Peyer's patch (tissue), 4 donors: ENCODE results near the gene KCNB1. TPM values are rescaled to one million over a fixed set of nuclear protein-coding genes. Genes with fewer than 3 reads are reported as not detected.

Experiments
- DNase-seq, 3 donors: peaks; one replicate each; pipeline ENCODE4 v3.0.0-alpha.2; 2017 to 2019
- H3K27ac ChIP-seq, 4 donors: fragments of 200-600 bp; sonication (generic); one replicate each; pipeline ENCODE4 v1.5.1; 2016 to 2019
- H3K27me3 ChIP-seq, 2 donors: fragments of 200-600 bp; sonication (generic); one replicate each; pipeline ENCODE4 v1.5.1; 2019
- H3K36me3 ChIP-seq, 3 donors: fragments of 200-600 bp; sonication (generic); one replicate each; pipeline ENCODE4 v1.5.1; 2016 to 2019
- H3K4me1 ChIP-seq, 4 donors: fragments of 200-600 bp; sonication (generic); one replicate each; pipeline ENCODE4 v1.5.1; 2016 to 2019
- H3K4me3 ChIP-seq, 4 donors: fragments of 200-600 bp; sonication (generic); 1 replicate in 3 of 4; 2 replicates in 1 of 4; pipeline ENCODE4 v1.5.1; 2016 to 2019; ENCODE audit warnings: mild to moderate bottlenecking in 1 of 4
- H3K9me3 ChIP-seq, 4 donors: fragments of 200-600 bp; sonication (generic); one replicate each; pipeline ENCODE4 v1.5.1; 2016 to 2019; ENCODE audit warnings: mild to moderate bottlenecking in 1 of 4
- POLR2A ChIP-seq, 2 donors: fragments of 450-650 bp; IDR thresholded peaks; one replicate each; pipeline ENCODE4 v1.5.1; 2017; ENCODE audit warnings: antibody characterized with exemption in 2 of 2, mild to moderate bottlenecking in 2 of 2, moderate library complexity in 2 of 2
- total RNA-seq, 4 donors: library from RNA; depleted of rRNA; stranded (reverse); fragments of >200 nt; gene quantifications; one replicate each; pipeline ENCODE4 v1.1.0, GENCODE V29; 2016
- TF ChIP-seq, protein P1 (sequence below), 6 experiments: fragments of 450-650 bp in 4 of 6; fragments of 200-600 bp in 2 of 6; sonication (generic) in 1 of 6; IDR thresholded peaks; one replicate each; pipeline ENCODE4 v1.5.1; 2017 to 2019; ENCODE audit warnings: antibody characterized with exemption in 6 of 6, mild to moderate bottlenecking in 3 of 6, moderate library complexity in 1 of 6

Gene KCNB1
- total RNA-seq, 4 donors from 2014 or later, result 0.35 to 0.85 (median 0.61) TPM

DNA sequence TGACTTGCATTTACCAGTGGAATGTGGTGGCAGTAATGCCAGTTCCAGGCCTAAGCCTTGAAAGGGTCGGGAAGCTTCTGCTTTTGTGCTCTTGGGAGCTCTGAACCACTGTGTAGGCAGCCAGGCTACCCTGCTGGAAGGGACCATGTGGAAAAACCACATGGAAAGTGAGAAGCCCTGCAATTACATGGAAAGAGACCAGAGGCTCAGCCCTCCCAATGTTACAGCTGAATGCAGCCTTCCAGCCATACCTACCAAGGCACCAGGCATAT is 14.9 kb upstream of the KCNB1 start:
- Histone ChIP-seq H3K4me3 (no peak overlapping the region), H3K27me3 (no peaks in the 10 kb centered on the region), H3K9me3 (no peaks in the 10 kb centered on the region), H3K4me1 (no peaks in the 10 kb centered on the region), H3K36me3 (no peaks in the 10 kb centered on the region), H3K27ac (no peak overlapping the region)
- DNase-seq, result no peak
- no peak for TF ChIP-seq POLR2A (IDR thresholded peaks at IDR 0.05)
- TF ChIP-seq, protein P1, sequence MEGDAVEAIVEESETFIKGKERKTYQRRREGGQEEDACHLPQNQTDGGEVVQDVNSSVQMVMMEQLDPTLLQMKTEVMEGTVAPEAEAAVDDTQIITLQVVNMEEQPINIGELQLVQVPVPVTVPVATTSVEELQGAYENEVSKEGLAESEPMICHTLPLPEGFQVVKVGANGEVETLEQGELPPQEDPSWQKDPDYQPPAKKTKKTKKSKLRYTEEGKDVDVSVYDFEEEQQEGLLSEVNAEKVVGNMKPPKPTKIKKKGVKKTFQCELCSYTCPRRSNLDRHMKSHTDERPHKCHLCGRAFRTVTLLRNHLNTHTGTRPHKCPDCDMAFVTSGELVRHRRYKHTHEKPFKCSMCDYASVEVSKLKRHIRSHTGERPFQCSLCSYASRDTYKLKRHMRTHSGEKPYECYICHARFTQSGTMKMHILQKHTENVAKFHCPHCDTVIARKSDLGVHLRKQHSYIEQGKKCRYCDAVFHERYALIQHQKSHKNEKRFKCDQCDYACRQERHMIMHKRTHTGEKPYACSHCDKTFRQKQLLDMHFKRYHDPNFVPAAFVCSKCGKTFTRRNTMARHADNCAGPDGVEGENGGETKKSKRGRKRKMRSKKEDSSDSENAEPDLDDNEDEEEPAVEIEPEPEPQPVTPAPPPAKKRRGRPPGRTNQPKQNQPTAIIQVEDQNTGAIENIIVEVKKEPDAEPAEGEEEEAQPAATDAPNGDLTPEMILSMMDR (IDR thresholded peaks at IDR 0.05), result no peak

DNA sequence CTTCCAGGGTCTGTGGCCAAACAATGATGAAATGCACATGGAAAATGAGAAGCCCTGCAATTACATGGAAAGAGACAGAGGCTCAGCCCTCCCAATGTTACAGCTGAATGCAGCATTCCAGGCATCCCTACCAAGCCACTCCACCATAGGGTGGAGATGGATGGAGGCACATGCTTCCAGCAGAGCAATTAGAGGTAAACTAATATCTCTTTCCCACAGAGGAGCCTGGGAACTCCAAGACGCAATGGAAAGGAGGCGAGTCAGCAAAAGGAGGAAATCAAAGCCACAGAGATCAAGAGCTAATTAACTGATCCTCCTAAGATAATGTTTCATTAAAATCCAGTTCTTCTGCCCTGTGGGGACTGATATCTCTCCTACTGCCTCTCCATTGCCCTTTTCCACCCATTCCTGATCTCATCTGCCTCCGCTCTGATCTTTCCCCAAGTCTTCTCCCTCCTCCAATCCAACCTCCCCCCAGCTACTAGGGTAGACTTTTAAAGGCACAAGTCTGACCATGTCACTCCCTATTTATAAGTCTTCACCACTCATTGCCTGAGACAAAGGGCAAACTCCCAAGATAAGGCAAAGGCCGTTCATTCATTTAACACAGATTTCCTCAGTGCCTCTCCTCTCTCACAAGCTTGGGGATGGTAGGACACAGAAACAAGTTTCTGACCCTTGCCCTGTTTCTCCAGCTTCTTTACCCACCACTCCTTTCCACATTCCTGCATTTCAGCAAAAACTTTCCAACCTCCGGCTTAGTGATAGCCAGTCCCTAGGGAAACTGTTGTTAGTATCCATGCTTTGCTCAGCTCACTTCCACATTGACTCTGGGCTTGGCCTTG is 14.3 kb upstream of the KCNB1 start:
- H3K9me3 ChIP-seq, result no peaks in the 10 kb centered on the region
- no peak for TF ChIP-seq POLR2A (IDR thresholded peaks at IDR 0.05)
- TF ChIP-seq, protein P1 (IDR thresholded peaks at IDR 0.05), result no peak
- H3K4me1 ChIP-seq, result no peaks in the 10 kb centered on the region
- no peak for DNase-seq
- no peak overlapping the region for H3K4me3 ChIP-seq
- H3K27ac ChIP-seq, result no peak overlapping the region
- H3K36me3 ChIP-seq, result no peaks in the 10 kb centered on the region
- no peaks in the 10 kb centered on the region for H3K27me3 ChIP-seq

DNA sequence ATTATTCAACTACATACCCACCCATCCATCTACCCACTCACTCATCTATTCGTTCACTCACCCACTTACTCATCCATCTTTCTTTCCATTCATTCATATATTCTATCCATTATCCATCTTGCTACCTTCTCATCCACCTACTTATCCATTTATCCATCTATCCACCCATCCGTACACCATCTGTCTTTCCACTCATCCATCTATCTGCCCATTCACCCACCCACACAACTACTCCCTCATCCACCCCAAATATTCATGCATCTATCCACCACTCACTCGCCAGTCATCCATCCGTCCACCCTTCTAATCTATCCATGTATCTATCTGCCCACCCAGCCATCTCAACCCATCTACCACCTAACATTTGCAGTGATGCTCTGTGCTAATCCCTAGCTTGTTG is 13.6 kb upstream of the KCNB1 start:
- no peak overlapping the region for H3K4me3 ChIP-seq
- H3K9me3 ChIP-seq, result no peaks in the 10 kb centered on the region
- no peak for DNase-seq
- H3K36me3 ChIP-seq, result no peaks in the 10 kb centered on the region
- H3K27me3 ChIP-seq, result no peaks in the 10 kb centered on the region
- H3K4me1 ChIP-seq, result no peaks in the 10 kb centered on the region
- no peak for TF ChIP-seq POLR2A (IDR thresholded peaks at IDR 0.05)
- TF ChIP-seq, protein P1 (IDR thresholded peaks at IDR 0.05), result no peak
- H3K27ac ChIP-seq, result no peak overlapping the region

DNA sequence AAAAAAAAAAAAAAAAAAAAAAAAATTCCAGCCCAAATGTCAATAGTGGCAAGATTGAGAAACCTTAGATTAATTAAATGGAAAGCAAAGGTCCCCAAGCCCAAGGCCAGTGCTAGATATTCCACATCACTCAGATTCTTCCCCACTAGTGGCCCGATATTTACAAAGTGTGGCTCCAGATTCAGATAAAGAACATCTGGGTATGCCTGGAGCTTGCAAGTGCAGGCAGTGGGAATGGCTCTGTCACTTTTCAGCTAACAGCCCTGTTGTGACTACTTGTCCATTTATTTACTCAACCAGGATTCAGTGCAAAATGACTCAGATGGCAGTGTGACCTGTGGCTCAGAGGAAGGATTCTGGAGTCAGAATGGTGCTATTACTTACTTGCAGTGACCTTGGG is 8.2 kb upstream of the KCNB1 start:
- H3K4me1 ChIP-seq, result no peaks in the 10 kb centered on the region
- H3K36me3 ChIP-seq, result no peaks in the 10 kb centered on the region
- TF ChIP-seq, protein P1 (IDR thresholded peaks at IDR 0.05), result no peak
- TF ChIP-seq POLR2A (IDR thresholded peaks at IDR 0.05), result no peak
- H3K27ac ChIP-seq, result no peak overlapping the region
- H3K27me3 ChIP-seq, result no peaks in the 10 kb centered on the region
- no peak for DNase-seq
- no peak overlapping the region for H3K4me3 ChIP-seq
- no peaks in the 10 kb centered on the region for H3K9me3 ChIP-seq

DNA sequence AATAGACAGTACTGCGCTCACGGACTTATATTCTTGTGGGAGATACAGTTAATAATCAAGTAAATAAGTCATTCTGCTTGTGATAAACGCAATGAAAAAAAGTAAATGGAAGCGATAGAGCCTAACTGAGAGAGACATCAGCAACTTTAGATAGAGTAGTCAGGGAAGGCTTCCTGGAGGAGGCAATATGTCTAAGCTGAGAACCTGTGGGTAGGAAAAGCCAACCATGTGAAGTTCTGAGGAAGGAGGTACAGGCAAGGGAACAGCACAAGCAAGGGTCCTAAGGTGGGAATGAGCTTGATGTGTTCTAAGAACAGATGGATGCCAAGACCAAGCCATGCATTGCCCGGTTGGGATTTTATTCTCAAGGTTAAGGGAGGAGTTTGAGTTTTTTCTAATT is 7.2 kb upstream of the KCNB1 start:
- Histone ChIP-seq H3K4me1 (peaks cover 0 to 2% (median 0%) of the 10 kb centered on the region in 4 donors), H3K36me3 (no peaks in the 10 kb centered on the region)
- TF ChIP-seq, protein P1 (IDR thresholded peaks at IDR 0.05), result no peak
- TF ChIP-seq POLR2A (IDR thresholded peaks at IDR 0.05), result no peak

More for the DNA sequence above, 7.2 kb upstream of the KCNB1 start:
- no peak overlapping the region for H3K4me3 ChIP-seq
- H3K27ac ChIP-seq, result no peak overlapping the region
- DNase-seq, result no peak
- H3K27me3 ChIP-seq, result peaks cover 0 to 7% of the 10 kb centered on the region in 2 donors
- H3K9me3 ChIP-seq, result no peaks in the 10 kb centered on the region
